ENCODE results near the gene RAPGEF3.

Gene RAPGEF3

DNA sequence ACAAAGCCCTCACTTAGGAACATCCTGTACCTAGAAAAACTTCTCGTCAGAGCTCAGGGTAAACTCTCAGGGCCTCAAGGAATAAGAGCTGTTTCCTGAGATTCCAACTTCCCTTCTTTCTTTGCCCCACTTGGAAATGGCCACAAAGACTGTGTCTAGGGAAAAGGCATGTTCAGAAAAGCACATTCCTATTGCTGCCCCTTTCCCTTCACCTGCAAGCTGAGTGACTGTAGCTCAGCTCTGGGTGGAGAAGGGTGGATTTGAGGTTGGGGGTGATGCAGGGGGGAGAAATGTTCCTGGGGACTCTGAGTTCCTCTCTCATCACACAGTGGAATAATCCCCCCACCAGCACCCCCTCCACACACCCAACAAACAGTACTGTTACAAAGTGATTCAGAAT is 40.1 kb downstream of the RAPGEF3 start:
- DNase-seq (ENCODE audit: low spot score) = no peak

DNA sequence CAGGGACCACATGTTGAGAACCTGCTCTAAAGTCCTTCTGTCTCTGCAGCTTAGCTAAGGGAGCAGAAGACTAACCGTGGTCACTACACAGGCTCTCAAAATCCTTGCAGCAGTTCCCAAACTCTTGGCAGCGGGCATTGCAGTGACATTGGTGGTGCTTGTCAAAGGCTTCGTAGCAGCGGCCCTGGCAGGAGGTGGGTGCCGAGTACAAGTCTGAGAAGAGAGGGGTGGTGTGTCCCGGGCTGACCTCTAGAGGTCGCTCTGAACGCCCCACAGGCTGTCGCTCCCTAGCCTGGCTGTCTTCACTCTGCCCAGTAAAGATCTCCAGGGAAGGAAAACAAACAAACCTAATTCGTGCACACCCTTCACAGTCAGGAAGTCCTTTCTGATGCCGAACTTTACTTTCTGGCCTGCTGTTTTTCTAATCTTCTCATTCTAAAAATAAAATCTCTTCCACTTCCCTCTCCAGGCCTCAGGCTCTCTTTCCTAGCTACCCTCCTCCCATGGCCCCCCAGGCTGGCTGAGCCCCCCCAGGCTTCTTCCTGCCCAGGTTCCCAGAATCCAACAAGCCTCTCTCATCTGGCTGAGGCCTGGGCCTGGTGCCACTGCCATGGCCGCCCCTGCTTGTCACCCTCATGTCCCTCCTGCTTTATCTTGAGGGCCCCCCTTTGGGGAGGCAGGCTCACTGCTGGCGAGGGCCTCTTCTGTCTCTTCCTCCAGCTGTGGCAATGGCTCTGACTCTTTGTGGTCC is 41.1 kb downstream of the RAPGEF3 start:
- peak; percentile 75 for DNase-seq (ENCODE audit: low spot score)

DNA sequence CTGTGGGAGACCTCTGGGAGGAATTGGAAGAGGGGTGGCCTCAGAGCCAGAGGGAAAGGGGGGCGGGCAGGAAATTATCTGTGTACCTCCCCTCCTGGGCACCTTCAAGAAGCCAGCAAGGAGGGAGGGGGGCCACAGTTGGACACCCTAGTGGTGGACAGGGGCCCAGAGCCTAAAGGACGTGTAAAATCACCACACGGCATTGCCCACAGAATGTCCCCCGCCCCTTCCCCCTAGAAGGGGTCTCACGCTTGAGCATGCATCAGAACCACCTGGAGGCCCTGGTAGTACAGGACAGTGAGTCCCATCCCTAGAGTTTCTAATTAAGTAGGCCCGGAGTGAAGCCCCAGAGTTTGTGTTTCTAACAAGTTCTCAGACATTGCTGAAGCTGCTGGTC is 41.6 kb downstream of the RAPGEF3 start:
- no peak for DNase-seq (ENCODE audit: low spot score)

DNA sequence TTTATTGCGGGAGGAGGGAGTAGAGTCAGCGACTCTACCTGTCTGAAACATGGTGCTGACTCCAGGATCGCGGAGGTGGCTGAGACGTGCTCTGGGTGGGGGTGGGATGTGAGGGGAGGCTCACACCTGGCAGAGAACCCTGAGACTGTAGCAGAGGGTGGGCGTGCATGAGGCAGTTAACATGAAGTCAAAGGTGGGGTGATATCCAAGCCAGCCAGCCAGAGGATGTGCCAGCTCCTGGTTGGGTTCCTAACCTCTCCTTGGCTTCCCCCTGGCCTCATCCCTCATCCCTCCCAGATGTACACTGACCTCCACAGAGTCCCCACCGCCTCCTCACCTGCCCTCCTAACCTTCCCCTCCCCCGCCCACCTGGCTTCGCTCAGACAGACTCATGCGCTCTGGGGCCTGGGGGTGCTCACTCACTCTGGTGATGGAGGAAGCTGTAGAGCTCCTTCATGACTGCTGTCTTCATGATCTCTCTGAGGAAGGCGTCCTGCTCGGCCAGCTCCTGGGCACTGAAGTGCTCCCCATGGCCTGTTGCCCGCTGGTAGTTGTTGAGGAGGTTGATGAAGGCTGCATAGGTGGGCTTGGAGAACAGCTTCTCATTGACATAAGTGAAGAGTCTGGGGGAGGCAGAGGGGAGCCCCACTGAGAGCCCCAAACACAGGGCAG is 42.7 kb downstream of the RAPGEF3 start:
- no peak for DNase-seq (ENCODE audit: low spot score)

DNA sequence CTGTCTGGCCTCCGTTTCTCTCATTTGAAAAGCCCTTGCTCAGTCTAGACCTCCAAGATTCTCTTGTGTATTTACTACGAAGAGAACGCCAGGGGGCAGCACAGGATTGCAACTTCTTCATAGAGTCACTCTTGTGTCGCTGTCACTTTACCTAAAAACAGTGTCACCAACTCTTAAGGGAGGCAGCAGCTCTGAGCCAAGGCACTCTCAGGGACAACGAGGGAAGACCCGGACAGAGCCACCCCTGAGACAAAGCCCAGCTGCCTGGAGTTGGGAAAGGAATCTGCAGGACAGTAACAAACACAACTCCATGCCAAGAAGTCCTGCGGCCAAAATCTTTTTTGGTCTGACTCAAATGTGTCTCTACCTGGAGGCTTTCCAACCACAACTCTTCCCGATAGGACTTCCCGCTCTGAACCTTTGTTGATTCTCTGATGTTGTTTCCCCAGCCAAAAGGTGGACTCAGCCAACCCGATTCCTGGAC is 43.2 kb downstream of the RAPGEF3 start:
- DNase-seq (ENCODE audit: low spot score) = peak; percentile 85

DNA sequence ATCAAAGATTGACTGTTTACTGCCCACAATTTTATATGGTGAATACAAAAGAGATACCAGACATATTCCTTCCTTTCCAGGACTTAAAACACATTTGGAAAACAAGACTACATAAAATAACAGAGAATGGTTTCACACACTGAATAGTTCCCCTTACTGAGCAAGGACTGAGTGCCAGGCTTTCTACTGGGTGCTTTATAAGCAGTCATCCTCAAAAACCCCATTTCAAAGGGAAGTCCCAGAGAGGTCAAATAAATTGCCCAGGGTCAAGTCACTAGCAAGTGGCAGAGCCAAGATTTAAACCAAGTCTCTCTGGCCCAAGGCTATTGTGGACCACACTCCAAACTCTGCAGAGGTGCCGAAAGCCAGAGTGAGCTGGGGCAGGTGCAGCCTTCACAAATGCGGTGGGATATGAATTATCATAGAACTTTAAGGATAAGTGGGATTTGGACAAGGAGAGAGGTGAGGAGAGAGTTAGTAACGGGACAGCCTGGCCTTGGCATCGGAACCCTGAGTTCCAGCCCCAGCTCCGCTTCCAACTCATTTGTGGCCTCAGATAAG is 43.8 kb downstream of the RAPGEF3 start:
- no peak for DNase-seq (ENCODE audit: low spot score)

DNA sequence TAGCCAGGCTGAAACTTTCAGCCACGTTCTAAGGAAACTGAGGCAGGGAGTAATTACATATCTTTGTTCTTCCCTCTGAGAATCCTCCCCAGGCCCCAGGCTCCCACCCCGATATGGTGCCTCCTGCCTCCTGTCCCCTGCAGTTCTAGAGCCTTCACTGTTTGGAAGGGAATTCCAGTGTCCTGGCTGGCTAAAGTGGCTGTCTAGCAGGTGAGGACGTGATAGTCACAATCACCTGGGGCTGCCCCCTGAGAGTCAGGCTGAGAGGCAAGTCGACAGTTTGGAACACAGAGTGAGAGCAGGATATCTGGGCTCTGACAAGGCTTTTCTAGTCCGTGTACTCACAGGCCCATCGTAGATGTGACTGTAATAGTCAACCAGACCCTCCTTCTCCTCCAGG is 46.5 kb downstream of the RAPGEF3 start:
- DNase-seq (ENCODE audit: low spot score) = no peak

DNA sequence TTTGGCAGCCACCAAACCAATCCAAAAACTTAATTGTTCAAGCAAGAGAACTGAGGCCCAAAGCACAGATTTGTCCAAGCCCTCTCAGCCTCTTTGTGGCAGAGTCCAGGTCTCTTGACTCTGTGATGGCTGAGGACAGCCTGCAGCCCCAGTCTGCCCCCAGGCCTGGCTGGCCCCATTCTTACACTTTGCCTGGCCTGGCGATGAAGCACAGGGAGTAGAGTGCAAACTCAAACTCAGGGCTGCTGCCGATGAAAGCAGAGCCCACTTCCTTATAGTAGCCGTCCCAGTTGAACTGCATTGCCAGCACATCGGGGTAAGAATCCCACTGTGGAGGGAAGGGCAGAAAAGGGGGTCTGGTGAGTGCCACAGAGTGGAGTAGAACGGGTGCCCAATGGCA is 47.2 kb downstream of the RAPGEF3 start:
- no peak for DNase-seq (ENCODE audit: low spot score)

DNA sequence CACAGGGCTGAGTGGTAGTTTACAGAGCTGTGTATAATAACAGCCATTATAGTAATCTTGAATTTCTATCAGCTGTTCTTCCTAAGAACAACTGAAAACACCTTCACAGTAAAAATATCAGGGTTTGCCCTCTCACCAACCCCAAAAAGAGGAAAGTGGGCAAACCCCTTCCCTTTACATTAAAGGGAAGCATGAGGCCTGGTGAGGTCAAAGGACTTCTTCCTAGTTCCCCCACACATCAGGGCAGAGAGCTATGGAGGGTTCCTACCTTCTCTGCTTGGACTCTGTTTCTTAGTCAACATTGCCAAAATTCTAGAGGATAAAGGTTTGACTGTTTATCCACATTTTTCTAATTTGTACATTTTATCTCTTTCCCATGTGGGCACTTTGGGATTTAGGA is 48.4 kb downstream of the RAPGEF3 start:
- DNase-seq (ENCODE audit: low spot score) = no peak

DNA sequence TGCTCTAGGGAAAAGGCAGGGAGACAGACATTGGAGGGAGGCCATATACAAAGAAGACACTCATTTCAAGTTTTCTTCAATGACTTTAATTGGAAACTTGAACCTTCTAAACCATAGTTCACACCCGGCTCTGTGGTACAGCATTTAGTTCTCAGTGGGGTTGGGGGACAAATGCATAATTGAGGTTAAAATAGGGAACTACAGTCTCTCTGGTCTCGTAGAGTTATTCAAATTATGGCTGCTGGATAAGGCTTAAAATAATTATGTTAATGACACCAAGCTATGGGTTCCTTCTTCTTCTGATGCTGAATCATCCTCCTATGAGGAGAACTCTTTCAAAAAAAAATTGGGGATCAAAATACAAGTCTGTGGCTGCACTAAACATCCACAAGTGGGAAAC is 49.0 kb downstream of the RAPGEF3 start:
- no peak for DNase-seq (ENCODE audit: low spot score)

DNA sequence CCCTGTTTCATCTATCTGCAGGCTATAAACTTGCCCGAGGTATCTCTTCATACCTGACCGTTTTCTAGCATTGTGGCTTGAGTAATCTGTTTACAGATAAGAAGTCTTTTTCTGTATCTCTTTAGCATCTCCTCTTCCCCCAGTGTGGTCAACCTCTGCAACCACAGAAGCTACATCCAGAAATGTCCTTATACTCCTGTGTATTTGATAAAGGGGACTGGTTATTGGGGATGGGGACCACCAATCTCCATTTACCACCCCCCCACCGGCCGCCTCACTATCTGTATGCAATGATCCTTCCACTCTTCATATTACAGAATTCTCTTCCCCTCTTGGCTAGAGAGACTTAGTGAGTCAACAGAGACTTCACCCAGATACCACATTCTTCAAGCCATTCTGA is 49.4 kb downstream of the RAPGEF3 start:
- DNase-seq (ENCODE audit: low spot score) = no peak

DNA sequence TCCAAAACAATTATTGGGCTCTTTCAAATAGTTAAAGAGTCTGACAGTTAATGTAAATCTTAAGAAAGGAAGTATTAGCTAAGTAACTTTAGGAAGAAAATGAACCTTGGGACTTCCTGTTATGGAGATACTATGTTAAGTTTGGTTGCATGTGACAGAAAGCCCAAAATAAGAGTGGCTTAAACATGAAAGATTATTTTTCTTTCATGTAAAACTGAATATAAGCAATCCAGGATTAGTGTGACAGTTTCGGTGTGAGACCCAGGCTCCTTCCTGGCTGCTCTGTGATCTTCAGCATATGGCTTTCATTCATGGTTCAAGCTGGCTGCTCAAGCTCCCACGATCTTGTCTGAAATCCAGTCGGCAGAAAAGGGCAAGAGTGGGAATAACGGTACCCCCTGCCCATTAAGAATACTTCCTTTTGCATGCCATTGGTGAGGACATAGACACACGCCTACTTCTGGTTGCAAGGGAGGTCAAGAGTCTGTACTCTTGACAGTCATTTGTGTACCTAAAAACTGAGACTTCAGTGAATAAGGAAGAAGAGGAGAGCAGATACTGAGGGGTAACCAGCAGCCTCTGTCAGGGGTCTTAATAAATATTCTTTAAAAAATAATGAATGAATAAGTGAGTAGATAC is 50.7 kb downstream of the RAPGEF3 start:
- DNase-seq (ENCODE audit: low spot score) = no peak

DNA sequence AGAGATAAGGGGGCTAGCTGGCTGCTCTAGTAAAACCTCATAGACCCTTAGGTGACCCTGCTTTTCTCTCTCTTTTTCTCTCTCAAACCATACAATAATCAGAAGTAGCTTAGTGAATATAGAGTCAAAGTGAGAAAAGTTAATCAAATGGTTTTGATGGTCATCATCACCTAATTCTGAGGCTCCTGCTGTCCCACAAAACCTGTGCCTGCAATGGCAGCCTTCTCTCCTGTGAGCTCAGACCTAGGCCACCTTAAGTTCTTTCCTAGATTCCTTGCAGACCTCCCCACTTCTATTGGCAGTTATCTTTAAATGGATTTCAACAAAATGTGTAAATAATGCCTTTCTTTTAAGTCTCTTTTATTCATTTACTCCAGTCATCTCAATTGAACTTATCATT is 51.3 kb downstream of the RAPGEF3 start:
- no peak for DNase-seq (ENCODE audit: low spot score)

DNA sequence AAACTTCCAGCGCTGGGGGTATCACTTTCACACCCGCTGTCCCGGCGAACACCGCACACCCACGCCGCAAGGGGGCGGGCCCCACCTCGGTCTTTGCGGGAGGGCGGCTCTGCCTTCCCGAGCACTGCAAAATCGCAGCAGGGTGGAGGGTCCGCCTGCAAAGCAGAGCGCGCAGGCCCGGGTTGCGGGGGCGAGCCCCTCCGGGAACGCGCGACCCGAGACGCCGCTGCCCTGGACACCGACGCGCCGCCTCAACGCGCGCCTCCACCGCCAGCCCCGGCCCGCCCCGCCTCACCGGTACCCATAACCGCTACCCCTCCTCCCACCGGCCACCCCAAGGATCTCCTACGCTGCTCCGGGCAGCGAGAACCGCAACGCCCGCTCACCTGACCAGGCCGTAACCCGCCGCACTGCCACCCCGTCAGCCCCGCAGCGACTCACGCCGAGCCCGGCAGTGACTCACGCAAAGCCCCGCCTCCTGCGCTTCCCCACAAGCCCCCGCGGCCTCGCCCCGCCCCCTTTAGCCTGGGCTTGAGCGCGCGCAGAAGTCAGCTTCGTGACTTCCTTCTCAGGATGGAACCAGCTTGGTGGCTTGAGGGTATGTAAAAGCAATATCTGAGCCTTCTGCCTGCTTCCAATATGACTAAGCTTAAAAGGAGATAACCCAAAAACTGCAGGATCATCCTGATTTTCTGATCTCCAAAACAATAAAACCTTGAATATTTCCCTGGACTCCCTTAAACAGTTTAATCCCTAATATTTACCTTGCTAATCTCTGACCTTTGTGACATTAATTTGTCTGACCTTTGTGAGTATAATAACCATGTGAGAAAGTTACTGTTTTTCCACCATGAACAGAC is 52.9 kb downstream of the RAPGEF3 start, which contains the start of gene RPAP3:
TSS of gene RPAP3 (minus strand) at position 465 of the 860 bp plus-strand sequence. CDS start 3,190 bp downstream, outside the sequence.
- peak; percentile 89 for DNase-seq (ENCODE audit: low spot score)

DNA sequence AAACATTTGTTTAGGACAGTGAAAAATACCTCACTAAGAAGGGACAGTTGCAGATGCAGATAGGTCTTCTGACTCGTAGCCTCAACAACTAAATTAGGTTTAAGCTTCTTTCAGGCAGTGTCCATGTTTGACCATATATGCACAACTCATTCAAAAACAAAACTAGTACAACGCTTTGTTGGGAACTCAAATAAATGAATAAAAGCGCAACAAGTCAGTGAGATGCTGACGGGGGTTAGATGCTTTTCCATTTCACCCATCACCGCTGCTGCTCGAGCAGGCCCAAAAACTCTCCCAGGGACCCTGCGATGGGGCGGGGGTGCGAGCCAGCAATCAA is 53.5 kb downstream of the RAPGEF3 start:
- DNase-seq (ENCODE audit: low spot score) = no peak

DNA sequence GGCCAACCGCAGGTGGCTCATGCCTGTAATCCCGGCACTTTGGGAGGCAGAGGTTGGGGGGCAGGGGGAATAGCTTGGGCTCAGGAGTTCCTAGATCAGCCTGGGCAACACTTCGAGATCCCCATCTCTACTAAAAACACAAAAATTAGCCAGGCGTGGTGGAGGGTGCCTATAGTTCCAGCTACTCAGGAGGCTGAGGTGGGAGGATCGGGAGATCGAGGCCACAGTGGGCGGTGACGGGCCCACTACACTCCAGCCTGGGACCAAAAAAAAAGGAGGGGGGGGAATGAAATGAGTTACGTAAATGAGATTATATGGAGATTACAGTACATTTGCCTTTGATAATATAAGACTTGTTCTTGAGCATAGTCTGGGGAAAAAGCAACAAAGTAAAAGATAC is 54.0 kb downstream of the RAPGEF3 start:
- DNase-seq (ENCODE audit: low spot score) = no peak

DNA sequence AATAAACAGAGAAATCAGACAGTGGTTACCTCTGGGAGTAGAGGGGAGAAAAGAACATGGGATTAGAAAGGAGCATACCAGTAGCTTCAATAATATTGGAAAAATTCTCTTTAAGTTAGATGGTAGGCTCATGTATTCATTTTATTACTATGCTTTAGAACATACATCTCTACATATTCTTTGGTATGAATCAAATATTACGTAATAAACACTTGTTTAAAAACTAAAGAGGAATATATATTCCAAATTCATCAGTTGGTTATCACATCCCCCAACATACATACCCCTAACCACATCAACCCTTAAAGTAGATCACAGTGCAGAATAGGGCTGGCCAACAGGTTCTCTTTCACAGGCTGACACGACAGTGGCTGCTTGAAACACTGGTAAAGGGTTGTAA is 58.4 kb downstream of the RAPGEF3 start:
- no peak for DNase-seq (ENCODE audit: low spot score)

DNA sequence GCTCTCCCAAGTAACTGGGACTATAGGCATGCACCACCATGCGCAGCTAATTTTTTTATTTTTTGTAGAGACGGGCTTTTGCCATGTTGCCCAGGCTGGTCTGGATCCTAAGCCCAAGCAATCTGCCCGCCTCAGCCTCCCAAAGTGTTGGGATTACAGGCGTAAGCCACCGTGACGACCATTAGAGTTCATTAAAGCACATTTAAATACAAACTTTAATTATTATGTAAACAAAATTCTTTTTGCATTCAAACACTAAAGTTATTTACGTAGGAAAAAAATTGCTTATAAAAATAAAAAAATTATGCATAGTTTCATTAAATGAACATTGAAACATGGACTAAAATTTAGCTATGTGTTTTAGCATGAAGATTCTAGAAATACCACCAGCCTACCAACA is 60.0 kb downstream of the RAPGEF3 start:
- DNase-seq (ENCODE audit: low spot score) = no peak

DNA sequence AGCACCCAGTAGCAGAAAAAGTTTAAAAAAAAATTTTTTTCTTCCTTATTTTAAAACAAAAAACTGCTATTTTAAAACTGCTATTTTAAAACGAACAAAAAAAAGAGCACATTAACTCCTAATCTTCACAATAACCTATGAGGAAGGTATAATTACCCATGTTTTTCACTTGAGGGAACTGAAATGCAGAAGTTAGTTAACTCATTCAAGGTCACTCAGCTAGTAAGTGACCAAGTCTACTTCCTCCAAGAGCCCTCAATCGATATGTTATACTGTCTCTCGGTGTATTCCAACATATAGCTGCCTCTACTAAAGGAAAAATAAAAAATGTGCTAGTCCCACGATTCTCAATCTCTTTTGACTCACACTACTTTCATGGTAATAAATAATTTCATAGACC is 60.6 kb downstream of the RAPGEF3 start:
- DNase-seq (ENCODE audit: low spot score) = no peak

DNA sequence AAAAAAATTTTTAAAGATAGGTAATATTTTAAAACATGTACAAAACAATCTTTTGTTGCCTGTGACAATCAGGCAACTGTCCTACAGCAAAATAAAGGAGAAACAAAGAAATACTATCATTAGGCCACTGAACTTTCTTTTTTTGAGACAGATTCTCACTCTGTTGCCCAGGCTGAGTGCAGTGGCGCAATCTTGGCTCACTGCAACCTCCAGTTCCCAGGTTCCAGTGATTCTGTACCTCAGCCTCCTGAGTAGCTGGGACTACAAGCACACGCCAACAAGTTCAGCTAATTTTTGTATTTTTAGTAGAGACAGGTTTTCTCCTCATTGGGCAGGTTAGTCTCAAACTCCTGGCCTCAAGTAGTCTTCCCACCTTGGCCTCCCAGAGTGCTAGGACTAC is 69.5 kb downstream of the RAPGEF3 start:
- DNase-seq (ENCODE audit: low spot score) = no peak

DNA sequence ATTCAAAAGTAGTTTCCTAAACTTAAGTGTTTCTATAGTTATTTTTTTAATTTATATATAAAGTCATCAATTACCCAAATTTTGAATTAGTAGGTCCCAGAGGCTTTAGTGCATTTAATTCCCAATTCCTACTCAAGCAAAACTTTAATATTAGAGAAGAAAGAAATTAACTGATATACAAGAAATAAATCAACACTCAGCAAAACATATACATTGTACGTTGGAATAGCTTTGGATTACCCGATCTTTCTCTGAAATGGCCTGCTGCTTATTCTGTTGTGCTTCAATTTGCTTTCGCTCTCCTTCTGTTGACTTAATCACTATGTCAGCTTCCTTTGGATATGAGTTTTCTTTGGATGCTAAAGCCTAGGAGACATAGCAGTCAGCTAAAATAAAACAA is 71.0 kb downstream of the RAPGEF3 start:
- DNase-seq (ENCODE audit: low spot score) = no peak

DNA sequence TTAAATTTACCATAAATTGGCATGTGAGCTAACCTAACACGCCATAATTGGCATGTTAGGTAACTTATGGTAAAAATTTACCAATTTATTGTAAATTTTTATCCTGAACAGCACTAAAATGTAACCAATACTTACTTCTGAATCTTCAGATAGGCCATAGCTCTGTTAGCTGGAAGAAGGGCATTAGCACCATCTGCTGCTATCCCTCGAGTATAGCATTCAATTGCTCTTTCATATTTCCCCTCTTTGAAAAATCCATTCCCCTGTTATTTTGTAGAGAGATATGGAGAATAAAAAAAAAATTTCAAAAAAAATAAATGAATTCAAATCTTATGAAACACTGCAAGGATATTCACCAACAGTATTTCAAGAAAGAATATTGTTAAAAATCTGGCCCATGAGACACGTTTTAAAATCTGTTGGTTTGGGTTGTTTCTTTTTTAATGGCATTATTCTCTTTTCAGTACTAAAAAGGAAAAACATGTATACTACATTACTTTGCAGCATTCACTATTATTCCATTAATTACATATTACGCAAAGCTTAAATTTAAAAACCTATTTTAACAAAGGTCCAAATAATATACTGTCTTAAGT is 71.9 kb downstream of the RAPGEF3 start:
- peak; percentile 26 for DNase-seq (ENCODE audit: low spot score)
